HepG2 (cell line): ENCODE results near the gene JMJD1C. TPM values are rescaled to one million over a fixed set of nuclear protein-coding genes. Genes with fewer than 3 reads are reported as not detected.

Experiments
- ATAC-seq: fragments of 200-7000 bp; cut with Tn5 transposase; 3 replicates; pipeline ENCODE4 v1.9.1; 2020; ENCODE audit warnings: mild to moderate bottlenecking, moderate library complexity
- BruUV-seq: library from RNA; stranded (reverse); fragments of 400-500 nt; replicated peaks from 2 replicates; lab custom pipeline; 2021; lab: Mats Ljungman, UMichigan
- CTCF ChIA-PET: fragments of 300-600 bp; formaldehyde crosslinking; extraction: SDS; loops from one replicate; lab custom pipeline; 2021; ENCODE audit warnings: low total read pairs, inconsistent platforms, low intra/inter-chr PET ratio; lab: Yijun Ruan, JAX
- POLR2A ChIA-PET: fragments of 350-600 bp; sonication (Branson Sonifier 250); formaldehyde crosslinking; loops from one replicate; lab custom pipeline; 2020; ENCODE audit warnings: antibody characterized with exemption, inconsistent platforms; lab: Yijun Ruan, JAX
- DNase-seq: peaks from one replicate; pipeline ENCODE4 v3.0.0-alpha.2; 2015; ENCODE audit warnings: low spot score
- FAIRE-seq: peaks from 3 replicates; lab custom pipeline; 2011; peaks lifted over from hg19 to GRCh38; lab: Jason Lieb, UNC
- H2AFZ ChIP-seq: one replicate; pipeline ENCODE4 v1.6.1; 2011; ENCODE audit warnings: low read length, inconsistent platforms
- H3K27ac ChIP-seq: fragments of 300-600 bp; 3 replicates; pipeline ENCODE4 v1.8.0; 2011; ENCODE audit warnings: mixed run types, mild to moderate bottlenecking, mixed read lengths, low read length, inconsistent platforms; ENCODE audit not compliant: insufficient read depth; ENCODE audit errors: extremely low read length
- H3K27me3 ChIP-seq, 2 experiments: fragments of 200-600 bp in 1 of 2; 2 replicates in 1 of 2; 3 replicates in 1 of 2; pipeline versions ENCODE4 v1.6.0 to v1.8.0; 2011; ENCODE audit warnings: low read length in 2 of 2, mild to moderate bottlenecking in 2 of 2, moderate library complexity in 2 of 2, inconsistent platforms in 1 of 2; ENCODE audit not compliant: insufficient read depth in 2 of 2, control insufficient read depth in 1 of 2
- H3K36me3 ChIP-seq, 2 experiments: fragments of 200-600 bp in 1 of 2; replicated peaks in 1 of 2; 2 replicates in 1 of 2; 3 replicates in 1 of 2; pipeline versions ENCODE4 v1.5.1 to v1.8.0; 2011; ENCODE audit warnings: low read length in 2 of 2, inconsistent platforms in 1 of 2; ENCODE audit not compliant: insufficient read depth in 2 of 2, control insufficient read depth in 1 of 2
- H3K4me1 ChIP-seq: 2 replicates; pipeline ENCODE4 v1.5.1; 2012; ENCODE audit warnings: low read length, inconsistent platforms; ENCODE audit not compliant: insufficient read depth
- H3K4me2 ChIP-seq: 2 replicates; pipeline ENCODE4 v1.6.0; 2011; ENCODE audit warnings: low read depth, low read length, inconsistent platforms
- H3K4me3 ChIP-seq, 3 experiments: fragments of 200-600 bp in 1 of 3; sonication (generic), shearing (Covaris generic) in 1 of 3; replicated peaks in 1 of 3; 2 replicates each; pipeline ENCODE4 v1.5.1; 2011 to 2016; ENCODE audit warnings: low read length in 3 of 3, inconsistent platforms in 2 of 3, low read depth in 2 of 3, mild to moderate bottlenecking in 2 of 3, control low read depth in 1 of 3, mixed read lengths in 1 of 3; ENCODE audit not compliant: insufficient read depth in 1 of 3
- H3K79me2 ChIP-seq: one replicate; pipeline ENCODE4 v1.6.1; 2011; ENCODE audit warnings: low read length, inconsistent platforms; ENCODE audit not compliant: insufficient read depth
- H3K9ac ChIP-seq: 2 replicates; pipeline ENCODE4 v1.6.0; 2011; ENCODE audit warnings: mild to moderate bottlenecking, low read depth, low read length, inconsistent platforms; ENCODE audit not compliant: insufficient read depth
- H3K9me3 ChIP-seq: 2 replicates; pipeline ENCODE4 v1.5.1; 2012; ENCODE audit warnings: mild to moderate bottlenecking, low read length
- H4K20me1 ChIP-seq: 2 replicates; pipeline ENCODE4 v1.6.0; 2011; ENCODE audit warnings: inconsistent platforms, mild to moderate bottlenecking, low read length, moderate library complexity; ENCODE audit not compliant: insufficient read depth
- AFF4 ChIP-seq: sonication (generic); formaldehyde crosslinking; IDR thresholded peaks from 2 replicates; pipeline ENCODE4 v1.4.0; 2020; ENCODE audit warnings: missing genetic modification reagents
- ATRX ChIP-seq: sonication (generic); formaldehyde crosslinking; IDR thresholded peaks from 2 replicates; pipeline ENCODE4 v1.4.0; 2020; ENCODE audit warnings: missing genetic modification reagents, borderline replicate concordance
- BHLHE40 ChIP-seq: IDR thresholded peaks from 2 replicates; pipeline ENCODE4 v1.6.1; 2011; ENCODE audit warnings: low read length, improper control_type of control experiment
- CCAR2 ChIP-seq: fragments of 200-400 bp; formaldehyde crosslinking; optimal IDR thresholded peaks from 2 replicates; pipeline ENCODE3; 2018; ENCODE audit warnings: low read depth, mild to moderate bottlenecking, low read length, moderate library complexity
- FOSL2 ChIP-seq: sonication (generic); formaldehyde crosslinking; IDR thresholded peaks from 2 replicates; pipeline ENCODE4 v1.4.0; 2020; ENCODE audit warnings: missing genetic modification reagents
- GFI1 ChIP-seq: sonication (generic); formaldehyde crosslinking; IDR thresholded peaks from 2 replicates; pipeline ENCODE4 v1.5.0; 2020; ENCODE audit warnings: missing genetic modification reagents, mild to moderate bottlenecking, borderline replicate concordance
- KDM5A ChIP-seq: fragments of 200-600 bp; sonication (generic); IDR thresholded peaks from 2 replicates; pipeline ENCODE4 v1.7.0; 2018; ENCODE audit warnings: antibody characterized with exemption, mild to moderate bottlenecking, low read length, borderline replicate concordance
- LCORL ChIP-seq, 2 experiments: fragments of 450-650 bp in 1 of 2; sonication (generic) in 1 of 2; formaldehyde crosslinking in 1 of 2; IDR thresholded peaks; 2 replicates each; pipeline versions ENCODE4 v1.5.0 to v1.6.1; 2017 to 2020; ENCODE audit warnings: antibody characterized with exemption in 1 of 2, missing genetic modification reagents in 1 of 2
- MYNN ChIP-seq: sonication (generic); formaldehyde crosslinking; IDR thresholded peaks from 2 replicates; pipeline ENCODE4 v1.4.0; 2020; ENCODE audit warnings: mild to moderate bottlenecking, low read depth, missing genetic modification reagents
- PBX2 ChIP-seq: IDR thresholded peaks from 2 replicates; pipeline ENCODE4 v1.6.1; 2016; ENCODE audit warnings: control low read depth
- STAG1 ChIP-seq: sonication (generic); formaldehyde crosslinking; IDR thresholded peaks from 2 replicates; pipeline ENCODE4 v1.4.0; 2020; ENCODE audit warnings: missing genetic modification reagents
- ZNF207 ChIP-seq: fragments of 450-650 bp; IDR thresholded peaks from 2 replicates; pipeline ENCODE4 v1.6.1; 2016; ENCODE audit warnings: antibody characterized with exemption, borderline replicate concordance
- ZNF224 ChIP-seq: sonication (generic); formaldehyde crosslinking; IDR thresholded peaks from 2 replicates; pipeline ENCODE4 v1.5.0; 2020; ENCODE audit warnings: mild to moderate bottlenecking, missing genetic modification reagents
- ZNF337 ChIP-seq: sonication (generic); formaldehyde crosslinking; IDR thresholded peaks from 2 replicates; pipeline ENCODE4 v1.5.1; 2020; ENCODE audit warnings: missing genetic modification reagents, low read depth, mild to moderate bottlenecking, borderline replicate concordance
- ZNF441 ChIP-seq: sonication (generic); formaldehyde crosslinking; IDR thresholded peaks from 2 replicates; pipeline ENCODE4 v1.7.0; 2021; ENCODE audit warnings: missing genetic modification reagents, borderline replicate concordance
- ZNF747 ChIP-seq: sonication (generic); formaldehyde crosslinking; IDR thresholded peaks from 2 replicates; pipeline ENCODE4 v1.8.1; 2023; ENCODE audit warnings: missing genetic modification reagents, mild to moderate bottlenecking, borderline replicate concordance
- ZNF773 ChIP-seq: sonication (generic); formaldehyde crosslinking; IDR thresholded peaks from 2 replicates; pipeline ENCODE4 v1.4.0; 2020; ENCODE audit warnings: missing genetic modification reagents, borderline replicate concordance
- WGBS: methylation state at CpG from one replicate; pipeline ENCODE4 v1.1.6; 2017; ENCODE audit warnings: low lambda C conversion rate; 5-methylcytosine and 5-hydroxymethylcytosine counted together
- in situ Hi-C: cut with HindIII; loops from 2 replicates; pipeline ENCODE4 v1.10.0; 2017; ENCODE audit warnings: low pct_unique_long_range_greater_than_20kb; ENCODE audit not compliant: extremely low pct_ligation_motif_present
- intact Hi-C: fragments of 100-400 bp; cut with micrococcal nuclease; formaldehyde crosslinking; loops from one replicate; pipeline ENCODE4 v1.10.0; 2022; ENCODE audit not compliant: unreplicated experiment
- polyA plus RNA-seq, 8 experiments: library from polyadenylated mRNA; depleted of rRNA in 3 of 8; stranded (reverse) in 7 of 8; unstranded in 1 of 8; fragments of >200 nt; fragmentation: Illumina TruSeq in 4 of 8; extraction: Trizol in 4 of 8; gene quantifications; 2 replicates each; pipeline versions ENCODE4 v1.2.1 to v1.2.3, GENCODE V29; 2011 to 2016; ENCODE audit warnings: low read depth in 4 of 8, missing spikeins in 1 of 8, mixed read lengths in 1 of 8; ENCODE audit not compliant: insufficient read depth in 1 of 8
- total RNA-seq, 5 experiments: library from RNA; depleted of rRNA; stranded (reverse); fragments of >200 nt; fragmentation: Illumina TruSeq; extraction: Trizol; gene quantifications; 2 replicates each; pipeline ENCODE4 v1.2.3, GENCODE V29; 2016; ENCODE audit warnings: low read depth in 1 of 5

The JMJD1C gene
- total and polyA plus RNA-seq, 2 of the 13 experiments (the other 11 are each of a cell fraction or from before 2014, with no cell fraction given): 42.3 to 42.7 TPM

GRCh38 chr10:63383141-63383540 lies 82.6 kb downstream of the JMJD1C start:
- TF ChIP-seq CCAR2: no peak
- TF ChIP-seq STAG1 (CRISPR knock-in tag): no peak
- no peak for TF ChIP-seq AFF4 (CRISPR knock-in tag)
- TF ChIP-seq ZNF207: no peak
- no peak for TF ChIP-seq PBX2 (CRISPR knock-in tag)
- no peak for TF ChIP-seq GFI1 (CRISPR knock-in tag)
- TF ChIP-seq ZNF747 (CRISPR knock-in tag): no peak
- TF ChIP-seq ZNF441 (CRISPR knock-in tag): no peak
- no peak for TF ChIP-seq MYNN
- no peak for TF ChIP-seq FOSL2
- TF ChIP-seq LCORL (IDR thresholded peaks at IDR 0.05): no peak
- TF ChIP-seq LCORL (CRISPR knock-in tag; IDR thresholded peaks at IDR 0.05): no peak
- no peak for TF ChIP-seq BHLHE40
- no peak for TF ChIP-seq ATRX (CRISPR knock-in tag)
- no peak for TF ChIP-seq ZNF337
- TF ChIP-seq KDM5A: no peak
- no peak for TF ChIP-seq ZNF224
- no peak for TF ChIP-seq ZNF773 (CRISPR knock-in tag)
- TF ChIP-seq, all 625 proteins: peak for 0
- 100% methylated on average over 1 of the region's 1 CpG for WGBS
- BruUV-seq: no TSS peak
- Histone ChIP-seq H3K36me3 (peaks cover 0 to 5% of the 10 kb centered on the region in 2 experiments; a peak in 1 of 5 replicates), H2AFZ (no peak overlapping the region), H3K9ac (no peak overlapping the region), H3K27me3 (no peaks in the 10 kb centered on the region), H3K9me3 (no peaks in the 10 kb centered on the region), H3K27ac (no peak overlapping the region), H3K79me2 (peaks cover 64% of the 10 kb centered on the region), H3K4me2 (no peak overlapping the region), H4K20me1 (peaks cover 9% of the 10 kb centered on the region; the same call in 1 of the 2 replicates), H3K4me1 (no peaks in the 10 kb centered on the region), H3K4me3 (no peak overlapping the region)
- DNase-seq (no peak), FAIRE-seq (no peak), ATAC-seq (no peak)
- intact Hi-C loops (no loop called here), in situ Hi-C loops (no loop called here)
- CTCF ChIA-PET: no interaction called here
- POLR2A ChIA-PET: no interaction called here
